Effector memory CD8-positive, alpha-beta T cell (primary cell): Measurements from ENCODE around the gene CAMKMT.

Experiments used
- ATAC-seq: fragments of 150-1000 bp; cut with Tn5 transposase; replicated peaks from 2 replicates; pipeline ENCODE4 v1.10.0; 2021; ENCODE audit warnings: mild to moderate bottlenecking, moderate library complexity
- DNase-seq, 3 experiments: peaks; one replicate each; pipeline ENCODE4 v3.0.0; 2021
- H3K27ac Mint-ChIP-seq, 2 donors: one replicate each; pipeline ENCODE4 v1.8.0; 2022; ENCODE audit warnings: mild to moderate bottlenecking in 2 of 2, mixed read lengths in 2 of 2, moderate library complexity in 2 of 2
- H3K27me3 Mint-ChIP-seq, 2 donors: one replicate each; pipeline ENCODE4 v1.8.0; 2022; ENCODE audit warnings: mixed read lengths in 2 of 2
- H3K36me3 Mint-ChIP-seq: one replicate; pipeline ENCODE4 v1.8.0; 2022; ENCODE audit warnings: mild to moderate bottlenecking, moderate library complexity, mixed read lengths; ENCODE audit not compliant: insufficient read depth
- H3K4me1 Mint-ChIP-seq, 2 donors: one replicate each; pipeline ENCODE4 v1.8.0; 2022; ENCODE audit warnings: low read depth in 2 of 2, mixed read lengths in 2 of 2
- H3K4me3 Mint-ChIP-seq, 2 donors: one replicate each; pipeline ENCODE4 v1.8.0; 2022; ENCODE audit warnings: mild to moderate bottlenecking in 2 of 2, mixed read lengths in 2 of 2, moderate library complexity in 2 of 2
- H3K9me3 Mint-ChIP-seq, 2 donors: one replicate each; pipeline ENCODE4 v1.8.0; 2022; ENCODE audit warnings: mixed read lengths in 2 of 2

The CAMKMT gene

GRCh38 chr2:44744961-44745892 is 383.5 kb downstream of the CAMKMT start:
- no peak for DNase-seq
- Mint-ChIP-seq H3K4me3 (no peak overlapping the region), H3K36me3 (peaks cover 2% of the 10 kb centered on the region), H3K4me1 (peaks cover 0 to 4% of the 10 kb centered on the region in 2 donors), H3K27me3 (no peaks in the 10 kb centered on the region), H3K9me3 (no peaks in the 10 kb centered on the region), H3K27ac (no peak overlapping the region)
- ATAC-seq = no peak

GRCh38 chr2:44745922-44746766 is 384.4 kb downstream of the CAMKMT start:
- Mint-ChIP-seq H3K36me3 (peaks cover 2% of the 10 kb centered on the region), H3K4me1 (peaks cover 0 to 4% of the 10 kb centered on the region in 2 donors), H3K9me3 (no peaks in the 10 kb centered on the region), H3K4me3 (no peak overlapping the region), H3K27me3 (no peaks in the 10 kb centered on the region), H3K27ac (no peak overlapping the region)
- ATAC-seq (no peak), DNase-seq (no peak)

- no peaks in the 10 kb centered on the region for H3K9me3 Mint-ChIP-seq
- ATAC-seq = no peak
- no peak for DNase-seq
- H3K36me3 Mint-ChIP-seq = peaks cover 2% of the 10 kb centered on the region
- H3K4me1 Mint-ChIP-seq = peaks cover 5 to 8% of the 10 kb centered on the region in 2 donors
- no peak overlapping the region for H3K27ac Mint-ChIP-seq
- no peaks in the 10 kb centered on the region for H3K27me3 Mint-ChIP-seq
- no peak overlapping the region for H3K4me3 Mint-ChIP-seq
Observed at GRCh38 chr2:44746856-44747615, 385.3 kb downstream of the CAMKMT start.

GRCh38 chr2:44747794-44748193 is 386.0 kb downstream of the CAMKMT start:
- Mint-ChIP-seq H3K9me3 (no peaks in the 10 kb centered on the region), H3K4me3 (no peak overlapping the region), H3K27ac (no peak overlapping the region), H3K4me1 (peaks cover 5 to 11% of the 10 kb centered on the region in 2 donors), H3K36me3 (peaks cover 2% of the 10 kb centered on the region), H3K27me3 (no peaks in the 10 kb centered on the region)
- DNase-seq (no peak), ATAC-seq (no peak)

- ATAC-seq (no peak), DNase-seq (no peak)
- Mint-ChIP-seq H3K36me3 (peaks cover 2% of the 10 kb centered on the region), H3K4me1 (peaks cover 13 to 15% of the 10 kb centered on the region in 2 donors), H3K27me3 (no peaks in the 10 kb centered on the region), H3K27ac (peak overlapping the region in 1 of 2 donors; percentile 14), H3K4me3 (no peak overlapping the region), H3K9me3 (no peaks in the 10 kb centered on the region)
Observed at GRCh38 chr2:44751754-44752479, 390.2 kb downstream of the CAMKMT start.

GRCh38 chr2:44752761-44753160 is 391.0 kb downstream of the CAMKMT start:
- H3K4me1 Mint-ChIP-seq = peaks cover 13 to 15% of the 10 kb centered on the region in 2 donors
- DNase-seq = no peak
- no peak for ATAC-seq
- peaks cover 2% of the 10 kb centered on the region for H3K36me3 Mint-ChIP-seq
- H3K9me3 Mint-ChIP-seq = no peaks in the 10 kb centered on the region
- no peaks in the 10 kb centered on the region for H3K27me3 Mint-ChIP-seq
- no peak overlapping the region for H3K27ac Mint-ChIP-seq
- no peak overlapping the region for H3K4me3 Mint-ChIP-seq

GRCh38 chr2:44753552-44754285 is 392.0 kb downstream of the CAMKMT start:
- Mint-ChIP-seq H3K4me3 (peak overlapping the region in 1 of 2 donors; percentile 20), H3K9me3 (no peaks in the 10 kb centered on the region), H3K36me3 (peaks cover 2% of the 10 kb centered on the region), H3K27ac (peak overlapping the region; percentile 31 to 46), H3K27me3 (no peaks in the 10 kb centered on the region), H3K4me1 (peaks cover 13 to 15% of the 10 kb centered on the region in 2 donors)
- DNase-seq (peak in 2 of 3 experiments; percentile 2 to 10), ATAC-seq (peak; percentile 71)

GRCh38 chr2:44758591-44758990 is 396.8 kb downstream of the CAMKMT start:
- ATAC-seq (no peak), DNase-seq (no peak)
- H3K36me3 Mint-ChIP-seq = no peaks in the 10 kb centered on the region
- H3K27ac Mint-ChIP-seq = no peak overlapping the region
- H3K4me1 Mint-ChIP-seq = peaks cover 3 to 6% of the 10 kb centered on the region in 2 donors
- no peak overlapping the region for H3K4me3 Mint-ChIP-seq
- H3K27me3 Mint-ChIP-seq = no peaks in the 10 kb centered on the region
- no peaks in the 10 kb centered on the region for H3K9me3 Mint-ChIP-seq

- ATAC-seq = no peak
- H3K4me1 Mint-ChIP-seq = peaks cover 3 to 5% of the 10 kb centered on the region in 2 donors
- H3K27me3 Mint-ChIP-seq = no peaks in the 10 kb centered on the region
- H3K4me3 Mint-ChIP-seq = no peak overlapping the region
- H3K9me3 Mint-ChIP-seq = no peaks in the 10 kb centered on the region
- no peak overlapping the region for H3K27ac Mint-ChIP-seq
- H3K36me3 Mint-ChIP-seq = no peaks in the 10 kb centered on the region
- no peak for DNase-seq
Observed at GRCh38 chr2:44759823-44760222, 398.1 kb downstream of the CAMKMT start.

- Mint-ChIP-seq H3K4me1 (peaks cover 3 to 5% of the 10 kb centered on the region in 2 donors), H3K9me3 (no peaks in the 10 kb centered on the region), H3K27me3 (no peaks in the 10 kb centered on the region), H3K27ac (no peak overlapping the region), H3K36me3 (no peaks in the 10 kb centered on the region), H3K4me3 (no peak overlapping the region)
- ATAC-seq = no peak
- no peak for DNase-seq
Observed at GRCh38 chr2:44763275-44763782, 401.6 kb downstream of the CAMKMT start.

- Mint-ChIP-seq H3K4me1 (no peaks in the 10 kb centered on the region), H3K4me3 (no peak overlapping the region), H3K36me3 (no peaks in the 10 kb centered on the region), H3K27ac (no peak overlapping the region), H3K9me3 (no peaks in the 10 kb centered on the region), H3K27me3 (no peaks in the 10 kb centered on the region)
- ATAC-seq = no peak
- DNase-seq = no peak
Observed at GRCh38 chr2:44766220-44766619, 404.5 kb downstream of the CAMKMT start.

GRCh38 chr2:44766777-44767176 is 405.0 kb downstream of the CAMKMT start:
- ATAC-seq (no peak), DNase-seq (no peak)
- Mint-ChIP-seq H3K9me3 (no peaks in the 10 kb centered on the region), H3K27me3 (no peaks in the 10 kb centered on the region), H3K4me1 (no peaks in the 10 kb centered on the region), H3K36me3 (no peaks in the 10 kb centered on the region), H3K27ac (no peak overlapping the region), H3K4me3 (no peak overlapping the region)
